SK-N-SH (cell line): ENCODE results near the gene PIBF1. TPM values are rescaled to one million over a fixed set of nuclear protein-coding genes. Genes with fewer than 3 reads are reported as not detected.

Source experiments
- CTCF ChIA-PET: fragments of 300-600, 350-600 bp; formaldehyde crosslinking; extraction: SDS; loops from one replicate; lab custom pipeline; 2021; lab: Yijun Ruan, JAX
- POLR2A ChIA-PET: fragments of 350-600 bp; sonication (Branson Sonifier 250); formaldehyde crosslinking; extraction: SDS; loops from one replicate; lab custom pipeline; 2020; ENCODE audit warnings: antibody characterized with exemption, inconsistent platforms; lab: Yijun Ruan, JAX
- DNase-seq: peaks from one replicate; pipeline ENCODE4 v3.0.0; 2012
- H2AFZ ChIP-seq: fragments of 200-600 bp; sonication (generic); 2 replicates; pipeline ENCODE4 v1.8.1; 2016; ENCODE audit warnings: antibody characterized with exemption, mild to moderate bottlenecking, low read depth
- H3F3A ChIP-seq: fragments of 200-600 bp; sonication (generic); replicated peaks from 2 replicates; pipeline ENCODE3; 2016; ENCODE audit warnings: antibody characterized with exemption, mild to moderate bottlenecking; ENCODE audit not compliant: insufficient read depth
- H3K27ac ChIP-seq, 2 experiments: fragments of 200-500 bp in 1 of 2; fragments of 200-600 bp in 1 of 2; sonication (Bioruptor generic) in 1 of 2; sonication (generic), shearing (Covaris generic) in 1 of 2; 2 replicates each; pipeline versions ENCODE4 v1.5.1 to v1.6.1; 2014 to 2016; ENCODE audit warnings: low read depth in 2 of 2, inconsistent platforms in 1 of 2, low read length in 1 of 2, mild to moderate bottlenecking in 1 of 2, mixed read lengths in 1 of 2
- H3K27me3 ChIP-seq: fragments of 200-600 bp; sonication (generic), shearing (Covaris generic); 2 replicates; pipeline ENCODE4 v1.6.1; 2016; ENCODE audit warnings: mixed run types; ENCODE audit not compliant: insufficient read depth
- H3K36me3 ChIP-seq, 2 experiments: fragments of 200-500 bp in 1 of 2; fragments of 200-600 bp in 1 of 2; sonication (Bioruptor generic) in 1 of 2; sonication (generic) in 1 of 2; replicated peaks in 1 of 2; 2 replicates each; pipeline versions ENCODE3 to v1.5.1; 2014 to 2016; ENCODE audit warnings: low read length in 1 of 2, mild to moderate bottlenecking in 1 of 2; ENCODE audit not compliant: insufficient read depth in 2 of 2, control insufficient read depth in 1 of 2
- H3K4me1 ChIP-seq, 2 experiments: fragments of 200-500 bp in 1 of 2; fragments of 200-600 bp in 1 of 2; sonication (Bioruptor generic) in 1 of 2; sonication (generic), shearing (Covaris generic) in 1 of 2; 2 replicates each; pipeline versions ENCODE4 v1.5.1 to v1.6.1; 2014 to 2016; ENCODE audit warnings: low read depth in 1 of 2, low read length in 1 of 2, mixed run types in 1 of 2; ENCODE audit not compliant: insufficient read depth in 2 of 2, control insufficient read depth in 1 of 2
- H3K4me2 ChIP-seq: fragments of 200-600 bp; sonication (generic), shearing (Covaris generic); 2 replicates; pipeline ENCODE4 v1.6.1; 2017; ENCODE audit warnings: mixed run types
- H3K4me3 ChIP-seq, 2 experiments: fragments of 200-500 bp in 1 of 2; fragments of 200-600 bp in 1 of 2; sonication (Bioruptor generic) in 1 of 2; sonication (generic), shearing (Covaris generic) in 1 of 2; 2 replicates each; pipeline versions ENCODE4 v1.5.1 to v1.8.1; 2014 to 2016; ENCODE audit warnings: low read depth in 2 of 2, inconsistent platforms in 1 of 2, low read length in 1 of 2, mild to moderate bottlenecking in 1 of 2, mixed read lengths in 1 of 2, moderate library complexity in 1 of 2
- H3K79me2 ChIP-seq: fragments of 200-600 bp; sonication (generic); 2 replicates; pipeline ENCODE4 v1.8.1; 2017; ENCODE audit warnings: mild to moderate bottlenecking; ENCODE audit not compliant: insufficient read depth
- H3K9ac ChIP-seq: fragments of 200-600 bp; sonication (generic); 2 replicates; pipeline ENCODE4 v1.6.1; 2017; ENCODE audit warnings: mixed run types
- H3K9me2 ChIP-seq: fragments of 200-600 bp; sonication (generic); 2 replicates; pipeline ENCODE4 v1.6.1; 2017; ENCODE audit warnings: mixed run types
- H3K9me3 ChIP-seq: fragments of 200-600 bp; sonication (generic); 2 replicates; pipeline ENCODE4 v1.6.1; 2017; ENCODE audit warnings: mixed run types, mild to moderate bottlenecking, moderate library complexity
- H4K20me1 ChIP-seq: fragments of 200-600 bp; sonication (generic); 2 replicates; pipeline ENCODE4 v1.6.1; 2017; ENCODE audit warnings: mild to moderate bottlenecking, mixed run types; ENCODE audit not compliant: insufficient read depth
- CHD2 ChIP-seq: fragments of 150-350 bp; IDR thresholded peaks from 2 replicates; pipeline ENCODE4 v1.6.1; 2018; ENCODE audit warnings: low read length; ENCODE audit not compliant: partially characterized antibody
- FOXM1 ChIP-seq: IDR thresholded peaks from 2 replicates; pipeline ENCODE4 v1.4.0; 2012; ENCODE audit warnings: low read depth, mild to moderate bottlenecking
- GATA2 ChIP-seq: sonication (generic); formaldehyde crosslinking; IDR thresholded peaks from 2 replicates; pipeline ENCODE4 v1.5.0; 2020; ENCODE audit warnings: mild to moderate bottlenecking, missing genetic modification reagents
- MAX ChIP-seq: IDR thresholded peaks from 2 replicates; pipeline ENCODE4 v1.4.0; 2012; ENCODE audit warnings: low read depth
- MEF2A ChIP-seq: IDR thresholded peaks from 2 replicates; pipeline ENCODE4 v1.4.0; 2012; ENCODE audit warnings: low read depth, borderline replicate concordance
- TAF1 ChIP-seq: IDR thresholded peaks from 2 replicates; pipeline ENCODE4 v1.6.1; 2012; ENCODE audit warnings: low read depth, mild to moderate bottlenecking, low read length, moderate library complexity, borderline replicate concordance
- ZBTB33 ChIP-seq: IDR thresholded peaks from 2 replicates; pipeline ENCODE4 v1.4.0; 2012; ENCODE audit warnings: low read depth, borderline replicate concordance
- WGBS: methylation state at CpG from one replicate; pipeline ENCODE4 v1.1.6; 2017; ENCODE audit warnings: low lambda C conversion rate; 5-methylcytosine and 5-hydroxymethylcytosine counted together
- polyA plus RNA-seq, 3 experiments: library from polyadenylated mRNA; depleted of rRNA; stranded (reverse); fragments of >200 nt; gene quantifications; 2 replicates each; pipeline ENCODE4 v1.2.3, GENCODE V29; 2012
- TF ChIP-seq, protein P1 (sequence below): IDR thresholded peaks from 2 replicates; pipeline ENCODE4 v1.4.0; 2012; ENCODE audit warnings: low read depth, borderline replicate concordance

Gene PIBF1
- polyA plus RNA-seq, 1 of the 3 experiments (the other 2 are of a cell fraction), result 3.9 TPM

DNA sequence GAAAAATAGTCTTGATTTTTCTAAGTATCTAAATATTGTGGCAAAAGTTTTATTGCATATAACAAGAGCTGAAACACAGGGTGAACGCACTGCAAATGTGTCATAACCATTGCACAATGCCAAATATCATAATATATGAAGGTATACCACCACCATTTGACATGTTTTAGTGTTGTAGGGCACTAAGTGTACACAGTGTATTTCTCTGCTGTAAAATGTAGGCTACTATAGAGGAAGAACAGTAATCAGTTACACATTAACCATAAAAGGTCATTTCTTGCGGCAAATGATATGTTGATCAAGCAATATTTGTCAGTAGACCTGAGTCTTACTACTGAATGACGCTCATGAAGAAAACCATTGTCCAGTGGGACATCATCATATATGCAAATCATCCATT is 258.6 kb downstream of the PIBF1 start:
- Histone ChIP-seq H3K4me2 (no peak overlapping the region), H3K9me3 (no peaks in the 10 kb centered on the region), H3F3A (no peaks in the 10 kb centered on the region), H3K27ac (no peak overlapping the region), H3K27me3 (no peaks in the 10 kb centered on the region), H3K79me2 (no peaks in the 10 kb centered on the region), H4K20me1 (no peaks in the 10 kb centered on the region), H3K9me2 (no peaks in the 10 kb centered on the region), H2AFZ (no peak overlapping the region), H3K36me3 (no peaks in the 10 kb centered on the region), H3K4me1 (no peaks in the 10 kb centered on the region), H3K4me3 (no peak overlapping the region), H3K9ac (no peak overlapping the region)
- DNase-seq, result no peak
- WGBS, result 68% methylated on average over 3 of the region's 3 CpGs
- TF ChIP-seq TAF1 (no peak), MAX (no peak)
- CTCF ChIA-PET, result interaction anchor here (0.6 to 0.7 kb wide), 3 partner anchors 17 to 190 kb away, joined by 3 to 4 read pairs (median 3); no protein-coding TSS in a partner anchor
- POLR2A ChIA-PET, result no interaction called here

DNA sequence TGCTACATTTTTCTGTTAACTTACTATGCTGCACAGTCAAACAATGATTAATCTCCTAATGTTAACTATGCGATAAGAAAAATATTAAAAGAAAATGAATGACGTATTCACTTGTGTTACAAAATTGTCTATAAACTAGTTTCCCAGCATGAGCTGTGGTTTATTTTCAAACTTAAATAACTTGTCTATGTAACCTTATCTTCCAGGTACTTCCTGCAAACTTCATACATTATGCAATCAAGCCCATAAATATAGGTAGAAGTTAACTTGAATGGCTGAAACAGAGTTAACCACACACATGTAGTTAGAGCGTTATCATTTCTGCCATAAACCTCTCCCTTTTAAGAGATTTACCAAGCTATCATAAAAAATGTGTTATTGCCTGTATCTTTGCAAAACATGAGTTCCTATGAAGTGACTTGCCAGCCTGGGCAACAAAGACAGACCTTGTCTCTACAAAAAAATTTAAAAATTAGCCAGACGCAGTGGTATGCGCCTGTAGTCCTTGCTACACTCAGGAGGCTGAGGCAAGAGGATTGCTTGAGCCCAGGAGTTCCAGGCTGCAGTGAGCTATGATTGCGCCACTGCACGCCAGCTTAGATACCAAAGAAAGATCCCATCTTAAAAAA is 259.1 kb downstream of the PIBF1 start:
- H3K4me3 ChIP-seq, result no peak overlapping the region
- ChIA-PET CTCF (interaction anchor here (0.6 to 0.7 kb wide), 3 partner anchors 16 to 190 kb away, joined by 3 to 4 read pairs (median 3); no protein-coding TSS in a partner anchor), POLR2A (no interaction called here)
- no peaks in the 10 kb centered on the region for H3K36me3 ChIP-seq
- H3K27ac ChIP-seq, result no peak overlapping the region
- no peak overlapping the region for H2AFZ ChIP-seq
- no peaks in the 10 kb centered on the region for H3K27me3 ChIP-seq
- H3K9ac ChIP-seq, result no peak overlapping the region
- no peak overlapping the region for H3K4me2 ChIP-seq
- no peaks in the 10 kb centered on the region for H3K9me3 ChIP-seq
- no peaks in the 10 kb centered on the region for H4K20me1 ChIP-seq
- H3K4me1 ChIP-seq, result no peaks in the 10 kb centered on the region
- H3F3A ChIP-seq, result no peaks in the 10 kb centered on the region
- TF ChIP-seq ZBTB33 (no peak), FOXM1 (no peak), CHD2 (no peak), TAF1 (no peak), GATA2 (CRISPR knock-in tag) (no peak), MEF2A (no peak), MAX (no peak)
- TF ChIP-seq, protein P1, sequence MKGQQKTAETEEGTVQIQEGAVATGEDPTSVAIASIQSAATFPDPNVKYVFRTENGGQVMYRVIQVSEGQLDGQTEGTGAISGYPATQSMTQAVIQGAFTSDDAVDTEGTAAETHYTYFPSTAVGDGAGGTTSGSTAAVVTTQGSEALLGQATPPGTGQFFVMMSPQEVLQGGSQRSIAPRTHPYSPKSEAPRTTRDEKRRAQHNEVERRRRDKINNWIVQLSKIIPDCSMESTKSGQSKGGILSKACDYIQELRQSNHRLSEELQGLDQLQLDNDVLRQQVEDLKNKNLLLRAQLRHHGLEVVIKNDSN, result no peak
- H3K79me2 ChIP-seq, result no peaks in the 10 kb centered on the region
- 89% methylated on average over 7 of the region's 7 CpGs for WGBS
- DNase-seq, result no peak
- no peaks in the 10 kb centered on the region for H3K9me2 ChIP-seq
